HepG2 (cell line): ENCODE data around the gene SMIM24. TPM values are rescaled to one million over a fixed set of nuclear protein-coding genes. Genes with fewer than 3 reads are reported as not detected.

Experiments used
- AHR ChIP-seq: IDR thresholded peaks from 2 replicates; pipeline ENCODE4 v1.6.1; 2018; ENCODE audit warnings: missing genetic modification reagents, missing compliant biosample characterization
- CEBPG ChIP-seq: IDR thresholded peaks from 2 replicates; pipeline ENCODE4 v1.6.1; 2016
- ELF1 ChIP-seq: sonication (generic); formaldehyde crosslinking; IDR thresholded peaks from 2 replicates; pipeline ENCODE4 v1.4.0; 2020; ENCODE audit warnings: missing genetic modification reagents
- HOXA9 ChIP-seq: sonication (generic); formaldehyde crosslinking; IDR thresholded peaks from 2 replicates; pipeline ENCODE4 v1.8.1; 2022; ENCODE audit warnings: missing genetic modification reagents, mild to moderate bottlenecking, moderate library complexity, borderline replicate concordance
- KDM2A ChIP-seq: sonication (generic); formaldehyde crosslinking; IDR thresholded peaks from 2 replicates; pipeline ENCODE4 v1.4.0; 2020; ENCODE audit warnings: low read depth, missing genetic modification reagents, borderline replicate concordance
- MLLT10 ChIP-seq: sonication (generic); formaldehyde crosslinking; IDR thresholded peaks from 2 replicates; pipeline ENCODE4 v1.4.0; 2020; ENCODE audit warnings: missing genetic modification reagents
- SALL1 ChIP-seq: sonication (generic); formaldehyde crosslinking; IDR thresholded peaks from 2 replicates; pipeline ENCODE4 v1.8.0; 2022; ENCODE audit warnings: mild to moderate bottlenecking, missing genetic modification reagents
- ZFYVE20 ChIP-seq: sonication (generic); formaldehyde crosslinking; IDR thresholded peaks from 2 replicates; pipeline ENCODE4 v1.8.0; 2023; ENCODE audit warnings: low read depth, mild to moderate bottlenecking, moderate library complexity, missing genetic modification reagents, borderline replicate concordance
- ZNF180 ChIP-seq: sonication (generic); formaldehyde crosslinking; IDR thresholded peaks from 2 replicates; pipeline ENCODE4 v1.4.0; 2020; ENCODE audit warnings: low read depth, missing genetic modification reagents, borderline replicate concordance
- ZNF350 ChIP-seq: sonication (generic); formaldehyde crosslinking; IDR thresholded peaks from 2 replicates; pipeline ENCODE4 v1.4.0; 2020; ENCODE audit warnings: mild to moderate bottlenecking, low read depth, missing genetic modification reagents, borderline replicate concordance
- ZNF567 ChIP-seq: sonication (generic); formaldehyde crosslinking; IDR thresholded peaks from 2 replicates; pipeline ENCODE4 v1.8.1; 2023; ENCODE audit warnings: mild to moderate bottlenecking, missing genetic modification reagents, borderline replicate concordance
- ZNF672 ChIP-seq: sonication (generic); formaldehyde crosslinking; IDR thresholded peaks from 2 replicates; pipeline ENCODE4 v1.8.1; 2022; ENCODE audit warnings: missing genetic modification reagents
- ZSCAN20 ChIP-seq: sonication (generic); formaldehyde crosslinking; IDR thresholded peaks from 2 replicates; pipeline ENCODE4 v1.4.0; 2020; ENCODE audit warnings: missing genetic modification reagents, mild to moderate bottlenecking, borderline replicate concordance
- polyA plus RNA-seq, 8 experiments: library from polyadenylated mRNA; depleted of rRNA in 3 of 8; stranded (reverse) in 7 of 8; unstranded in 1 of 8; fragments of >200 nt; fragmentation: Illumina TruSeq in 4 of 8; extraction: Trizol in 4 of 8; gene quantifications; 2 replicates each; pipeline versions ENCODE4 v1.2.1 to v1.2.3, GENCODE V29; 2011 to 2016; ENCODE audit warnings: low read depth in 4 of 8, missing spikeins in 1 of 8, mixed read lengths in 1 of 8; ENCODE audit not compliant: insufficient read depth in 1 of 8
- total RNA-seq, 5 experiments: library from RNA; depleted of rRNA; stranded (reverse); fragments of >200 nt; fragmentation: Illumina TruSeq; extraction: Trizol; gene quantifications; 2 replicates each; pipeline ENCODE4 v1.2.3, GENCODE V29; 2016; ENCODE audit warnings: low read depth in 1 of 5
- TF ChIP-seq, protein P1 (sequence below): sonication (generic); formaldehyde crosslinking; IDR thresholded peaks from 2 replicates; pipeline ENCODE4 v1.4.0; 2020; ENCODE audit warnings: low read depth, missing genetic modification reagents
- TF ChIP-seq, protein P2 (sequence below): IDR thresholded peaks from 2 replicates; pipeline ENCODE4 v1.6.1; 2016; ENCODE audit warnings: missing genetic modification reagents, missing compliant biosample characterization
- TF ChIP-seq, protein P3 (sequence below): sonication (generic); formaldehyde crosslinking; IDR thresholded peaks from 2 replicates; pipeline ENCODE4 v1.4.0; 2020; ENCODE audit warnings: mild to moderate bottlenecking, missing genetic modification reagents
- TF ChIP-seq, protein P4 (sequence below): sonication (generic); formaldehyde crosslinking; IDR thresholded peaks from 2 replicates; pipeline ENCODE4 v1.4.0; 2020; ENCODE audit warnings: missing genetic modification reagents

SMIM24 gene
- total and polyA plus RNA-seq, 2 of the 13 experiments (the other 11 are each of a cell fraction or from before 2014, with no cell fraction given) = 11.2 to 70.6 TPM

DNA sequence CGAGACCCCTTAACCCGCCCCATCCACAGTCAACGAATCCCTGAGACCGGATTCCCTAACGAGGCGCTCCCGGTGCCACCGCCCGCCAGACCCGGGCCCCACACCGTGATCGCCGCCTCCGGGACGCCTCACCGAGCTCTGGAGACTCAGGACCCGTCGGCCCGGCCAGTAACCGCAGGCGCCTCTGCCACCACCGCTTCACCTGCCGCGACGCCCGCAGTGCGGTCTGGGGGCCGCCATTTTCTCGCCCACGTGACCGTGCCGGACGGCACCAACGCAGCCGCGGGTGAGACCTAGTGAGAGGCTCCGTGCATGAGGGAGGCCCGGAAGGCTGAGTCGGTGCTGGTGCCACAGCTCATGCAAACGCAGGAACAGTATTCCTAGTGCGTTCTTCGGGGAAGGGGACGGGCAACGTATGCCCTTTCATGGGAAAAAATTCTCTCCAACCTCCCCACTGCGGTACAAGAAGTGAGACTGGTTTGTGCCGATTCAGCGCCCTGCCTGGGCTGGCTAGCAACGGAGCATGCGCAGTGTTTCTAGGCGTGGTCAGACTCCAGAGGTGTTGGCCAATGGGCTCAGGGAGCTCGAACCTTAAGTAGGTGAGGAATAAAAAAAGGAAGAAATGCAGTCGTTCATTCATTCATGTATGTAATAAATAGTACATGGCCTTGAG is 20.2 kb upstream of the SMIM24 start, which contains the start of gene DOHH (continued):
- TF ChIP-seq SALL1 (CRISPR knock-in tag) (peak; percentile 90), ZNF672 (0 out of 2 replicates have a peak, but pooled peaks have one; percentile 48), ELF1 (CRISPR knock-in tag) (no peak; the same call in 1 of the 2 replicates), ZNF350 (CRISPR knock-in tag) (peak; percentile 92), ZNF567 (CRISPR knock-in tag) (0 out of 2 replicates have a peak, but pooled peaks have one; percentile 17), AHR (CRISPR knock-in tag) (peak; percentile 94; the same call in 1 of the 2 replicates), ZFYVE20 (peak; percentile 79; the same call in 1 of the 2 replicates), MLLT10 (CRISPR knock-in tag) (no peak), CEBPG (CRISPR knock-in tag) (peak; percentile 60), HOXA9 (peak; percentile 95; the same call in 1 of the 2 replicates), ZNF180 (CRISPR knock-in tag) (no peak; the same call in 1 of the 2 replicates), KDM2A (CRISPR knock-in tag) (peak; percentile 89), ZSCAN20 (CRISPR knock-in tag) (no peak)
- TF ChIP-seq, protein P1, sequence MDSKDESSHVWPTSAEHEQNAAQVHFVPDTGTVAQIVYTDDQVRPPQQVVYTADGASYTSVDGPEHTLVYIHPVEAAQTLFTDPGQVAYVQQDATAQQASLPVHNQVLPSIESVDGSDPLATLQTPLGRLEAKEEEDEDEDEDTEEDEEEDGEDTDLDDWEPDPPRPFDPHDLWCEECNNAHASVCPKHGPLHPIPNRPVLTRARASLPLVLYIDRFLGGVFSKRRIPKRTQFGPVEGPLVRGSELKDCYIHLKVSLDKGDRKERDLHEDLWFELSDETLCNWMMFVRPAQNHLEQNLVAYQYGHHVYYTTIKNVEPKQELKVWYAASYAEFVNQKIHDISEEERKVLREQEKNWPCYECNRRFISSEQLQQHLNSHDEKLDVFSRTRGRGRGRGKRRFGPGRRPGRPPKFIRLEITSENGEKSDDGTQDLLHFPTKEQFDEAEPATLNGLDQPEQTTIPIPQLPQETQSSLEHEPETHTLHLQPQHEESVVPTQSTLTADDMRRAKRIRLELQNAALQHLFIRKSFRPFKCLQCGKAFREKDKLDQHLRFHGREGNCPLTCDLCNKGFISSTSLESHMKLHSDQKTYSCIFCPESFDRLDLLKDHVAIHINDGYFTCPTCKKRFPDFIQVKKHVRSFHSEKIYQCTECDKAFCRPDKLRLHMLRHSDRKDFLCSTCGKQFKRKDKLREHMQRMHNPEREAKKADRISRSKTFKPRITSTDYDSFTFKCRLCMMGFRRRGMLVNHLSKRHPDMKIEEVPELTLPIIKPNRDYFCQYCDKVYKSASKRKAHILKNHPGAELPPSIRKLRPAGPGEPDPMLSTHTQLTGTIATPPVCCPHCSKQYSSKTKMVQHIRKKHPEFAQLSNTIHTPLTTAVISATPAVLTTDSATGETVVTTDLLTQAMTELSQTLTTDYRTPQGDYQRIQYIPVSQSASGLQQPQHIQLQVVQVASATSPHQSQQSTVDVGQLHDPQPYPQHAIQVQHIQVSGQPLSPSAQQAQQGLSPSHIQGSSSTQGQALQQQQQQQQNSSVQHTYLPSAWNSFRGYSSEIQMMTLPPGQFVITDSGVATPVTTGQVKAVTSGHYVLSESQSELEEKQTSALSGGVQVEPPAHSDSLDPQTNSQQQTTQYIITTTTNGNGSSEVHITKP = peak; percentile 100
- TF ChIP-seq, protein P2, sequence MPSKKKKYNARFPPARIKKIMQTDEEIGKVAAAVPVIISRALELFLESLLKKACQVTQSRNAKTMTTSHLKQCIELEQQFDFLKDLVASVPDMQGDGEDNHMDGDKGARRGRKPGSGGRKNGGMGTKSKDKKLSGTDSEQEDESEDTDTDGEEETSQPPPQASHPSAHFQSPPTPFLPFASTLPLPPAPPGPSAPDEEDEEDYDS (CRISPR knock-in tag) = peak; percentile 70; the same call in 1 of the 2 replicates
- TF ChIP-seq, protein P3, sequence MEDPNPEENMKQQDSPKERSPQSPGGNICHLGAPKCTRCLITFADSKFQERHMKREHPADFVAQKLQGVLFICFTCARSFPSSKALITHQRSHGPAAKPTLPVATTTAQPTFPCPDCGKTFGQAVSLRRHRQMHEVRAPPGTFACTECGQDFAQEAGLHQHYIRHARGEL (CRISPR knock-in tag) = no peak
- TF ChIP-seq, protein P4, sequence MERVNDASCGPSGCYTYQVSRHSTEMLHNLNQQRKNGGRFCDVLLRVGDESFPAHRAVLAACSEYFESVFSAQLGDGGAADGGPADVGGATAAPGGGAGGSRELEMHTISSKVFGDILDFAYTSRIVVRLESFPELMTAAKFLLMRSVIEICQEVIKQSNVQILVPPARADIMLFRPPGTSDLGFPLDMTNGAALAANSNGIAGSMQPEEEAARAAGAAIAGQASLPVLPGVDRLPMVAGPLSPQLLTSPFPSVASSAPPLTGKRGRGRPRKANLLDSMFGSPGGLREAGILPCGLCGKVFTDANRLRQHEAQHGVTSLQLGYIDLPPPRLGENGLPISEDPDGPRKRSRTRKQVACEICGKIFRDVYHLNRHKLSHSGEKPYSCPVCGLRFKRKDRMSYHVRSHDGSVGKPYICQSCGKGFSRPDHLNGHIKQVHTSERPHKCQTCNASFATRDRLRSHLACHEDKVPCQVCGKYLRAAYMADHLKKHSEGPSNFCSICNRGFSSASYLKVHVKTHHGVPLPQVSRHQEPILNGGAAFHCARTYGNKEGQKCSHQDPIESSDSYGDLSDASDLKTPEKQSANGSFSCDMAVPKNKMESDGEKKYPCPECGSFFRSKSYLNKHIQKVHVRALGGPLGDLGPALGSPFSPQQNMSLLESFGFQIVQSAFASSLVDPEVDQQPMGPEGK (CRISPR knock-in tag) = 0 out of 2 replicates have a peak, but pooled peaks have one; percentile 17
